Measurements from ENCODE around the gene CPT2. TPM values are rescaled to one million over a fixed set of nuclear protein-coding genes. Genes with fewer than 3 reads are reported as not detected.
"Not testable (repeated sequence)": the region's sequence is repeated elsewhere in the genome, so short reads cannot be mapped to it uniquely, and the experiment has no call there.

CPT2 gene
- total RNA-seq, 1 experiment from 2014 or later = 58.5 TPM

- H3K36me3 ChIP-seq (replicated peaks; ENCODE audit: control insufficient read depth, insufficient read depth, low read length) = no peaks in the 10 kb centered on the region
- no peaks in the 10 kb centered on the region; the same call in 1 of the 2 replicates for H3K27me3 ChIP-seq (ENCODE audit: control insufficient read depth, insufficient read depth, low read length)
- DNase-seq = no peak
- no peak overlapping the region for H3K4me3 ChIP-seq (ENCODE audit: insufficient read depth, low read depth, low read length)
These were observed 29.7 kb upstream of the CPT2 start for GRCh38 chr1:53166912-53167311.

GRCh38 chr1:53172426-53173128 lies 24.0 kb upstream of the CPT2 start:
- H3K4me3 ChIP-seq (ENCODE audit: insufficient read depth, low read depth, low read length) = no peak overlapping the region
- no peaks in the 10 kb centered on the region for H3K36me3 ChIP-seq (replicated peaks; ENCODE audit: control insufficient read depth, insufficient read depth, low read length)
- no peaks in the 10 kb centered on the region; the same call in 1 of the 2 replicates for H3K27me3 ChIP-seq (ENCODE audit: control insufficient read depth, insufficient read depth, low read length)
- DNase-seq = no peak

- no peak overlapping the region for H3K4me3 ChIP-seq (ENCODE audit: insufficient read depth, low read depth, low read length)
- peaks cover 2% of the 10 kb centered on the region; the same call in 1 of the 2 replicates for H3K27me3 ChIP-seq (ENCODE audit: control insufficient read depth, insufficient read depth, low read length)
- no peaks in the 10 kb centered on the region for H3K36me3 ChIP-seq (replicated peaks; ENCODE audit: control insufficient read depth, insufficient read depth, low read length)
- no peak for DNase-seq
These were observed 21.4 kb upstream of the CPT2 start for GRCh38 chr1:53174971-53175913.

GRCh38 chr1:53176452-53177208 lies 20.0 kb upstream of the CPT2 start:
- DNase-seq = no peak
- no peak overlapping the region for H3K4me3 ChIP-seq (ENCODE audit: insufficient read depth, low read depth, low read length)

GRCh38 chr1:53180226-53180625 lies 16.4 kb upstream of the CPT2 start:
- peaks cover 9% of the 10 kb centered on the region; the same call in 1 of the 2 replicates for H3K27me3 ChIP-seq (ENCODE audit: control insufficient read depth, insufficient read depth, low read length)

More at GRCh38 chr1:53176452-53177208, 20.0 kb upstream of the CPT2 start:
- Histone ChIP-seq H3K27me3 (ENCODE audit: control insufficient read depth, insufficient read depth, low read length) (peaks cover 7% of the 10 kb centered on the region; the same call in 1 of the 2 replicates), H3K36me3 (replicated peaks; ENCODE audit: control insufficient read depth, insufficient read depth, low read length) (no peaks in the 10 kb centered on the region)

GRCh38 chr1:53180951-53181350 lies 15.7 kb upstream of the CPT2 start:
- Histone ChIP-seq H3K36me3 (replicated peaks; ENCODE audit: control insufficient read depth, insufficient read depth, low read length) (no peaks in the 10 kb centered on the region), H3K4me3 (ENCODE audit: insufficient read depth, low read depth, low read length) (no peak overlapping the region), H3K27me3 (ENCODE audit: control insufficient read depth, insufficient read depth, low read length) (peaks cover 9% of the 10 kb centered on the region; the same call in 1 of the 2 replicates)
- DNase-seq = no peak

More at GRCh38 chr1:53180226-53180625, 16.4 kb upstream of the CPT2 start:
- no peak for DNase-seq
- no peaks in the 10 kb centered on the region for H3K36me3 ChIP-seq (replicated peaks; ENCODE audit: control insufficient read depth, insufficient read depth, low read length)
- no peak overlapping the region for H3K4me3 ChIP-seq (ENCODE audit: insufficient read depth, low read depth, low read length)

GRCh38 chr1:53182111-53182593 lies 14.5 kb upstream of the CPT2 start:
- peak; percentile 74 for DNase-seq
- peaks cover 9% of the 10 kb centered on the region; the same call in 1 of the 2 replicates for H3K27me3 ChIP-seq (ENCODE audit: control insufficient read depth, insufficient read depth, low read length)
- no peaks in the 10 kb centered on the region for H3K36me3 ChIP-seq (replicated peaks; ENCODE audit: control insufficient read depth, insufficient read depth, low read length)
- no peak overlapping the region for H3K4me3 ChIP-seq (ENCODE audit: insufficient read depth, low read depth, low read length)

- no peak for DNase-seq
These were observed 13.9 kb upstream of the CPT2 start for GRCh38 chr1:53182716-53183094.

GRCh38 chr1:53183095-53183990 lies 13.3 kb upstream of the CPT2 start:
- H3K27me3 ChIP-seq (ENCODE audit: control insufficient read depth, insufficient read depth, low read length) = peaks cover 9% of the 10 kb centered on the region; the same call in 1 of the 2 replicates
- no peaks in the 10 kb centered on the region for H3K36me3 ChIP-seq (replicated peaks; ENCODE audit: control insufficient read depth, insufficient read depth, low read length)
- DNase-seq = no peak
- no peak overlapping the region for H3K4me3 ChIP-seq (ENCODE audit: insufficient read depth, low read depth, low read length)

More at GRCh38 chr1:53182716-53183094, 13.9 kb upstream of the CPT2 start:
- H3K4me3 ChIP-seq (ENCODE audit: insufficient read depth, low read depth, low read length) = no peak overlapping the region
- no peaks in the 10 kb centered on the region for H3K36me3 ChIP-seq (replicated peaks; ENCODE audit: control insufficient read depth, insufficient read depth, low read length)
- H3K27me3 ChIP-seq (ENCODE audit: control insufficient read depth, insufficient read depth, low read length) = peaks cover 9% of the 10 kb centered on the region; the same call in 1 of the 2 replicates

GRCh38 chr1:53185955-53186297 lies 10.7 kb upstream of the CPT2 start:
- H3K36me3 ChIP-seq (replicated peaks; ENCODE audit: control insufficient read depth, insufficient read depth, low read length); H3K27me3 ChIP-seq (ENCODE audit: control insufficient read depth, insufficient read depth, low read length); H3K4me3 ChIP-seq (ENCODE audit: insufficient read depth, low read depth, low read length); DNase-seq: not testable (repeated sequence)

GRCh38 chr1:53186533-53186932 lies 10.1 kb upstream of the CPT2 start:
- Histone ChIP-seq H3K4me3 (ENCODE audit: insufficient read depth, low read depth, low read length) (no peak overlapping the region), H3K27me3 (ENCODE audit: control insufficient read depth, insufficient read depth, low read length) (peaks cover 1% of the 10 kb centered on the region; the same call in 1 of the 2 replicates)
- no peak for DNase-seq

GRCh38 chr1:53187401-53187800 lies 9.2 kb upstream of the CPT2 start:
- H3K27me3 ChIP-seq (ENCODE audit: control insufficient read depth, insufficient read depth, low read length) = peaks cover 1% of the 10 kb centered on the region; the same call in 1 of the 2 replicates
- no peak for DNase-seq
- no peaks in the 10 kb centered on the region for H3K36me3 ChIP-seq (replicated peaks; ENCODE audit: control insufficient read depth, insufficient read depth, low read length)
- H3K4me3 ChIP-seq (ENCODE audit: insufficient read depth, low read depth, low read length) = no peak overlapping the region

More at GRCh38 chr1:53186533-53186932, 10.1 kb upstream of the CPT2 start:
- H3K36me3 ChIP-seq (replicated peaks; ENCODE audit: control insufficient read depth, insufficient read depth, low read length) = no peaks in the 10 kb centered on the region

- DNase-seq = no peak
These were observed 8.5 kb upstream of the CPT2 start for GRCh38 chr1:53188099-53188498.

More at GRCh38 chr1:53188099-53188498, 8.5 kb upstream of the CPT2 start:
- Histone ChIP-seq H3K4me3 (ENCODE audit: insufficient read depth, low read depth, low read length) (no peak overlapping the region), H3K36me3 (replicated peaks; ENCODE audit: control insufficient read depth, insufficient read depth, low read length) (no peaks in the 10 kb centered on the region), H3K27me3 (ENCODE audit: control insufficient read depth, insufficient read depth, low read length) (no peaks in the 10 kb centered on the region; the same call in 1 of the 2 replicates)
